Stimulated activated CD4-positive, alpha-beta T cell treated with anti-CD3 and anti-CD28 coated beads, TNF-alpha, amount 100 ng/mL, for 24 hours (primary cell): ENCODE results near the gene DUSP28.

ENCODE experiments used
- DNase-seq, 3 experiments: peaks; one replicate each; pipeline ENCODE4 v3.0.0-alpha.2; 2020; ENCODE audit warnings: low read depth in 3 of 3

DUSP28 gene

GRCh38 chr2:240572141-240573031 lies 12.2 kb downstream of the DUSP28 start:
- DNase-seq, result no peak

GRCh38 chr2:240573071-240573515 lies 12.9 kb downstream of the DUSP28 start:
- DNase-seq, result no peak

GRCh38 chr2:240573516-240574385 lies 13.6 kb downstream of the DUSP28 start:
- DNase-seq, result no peak

- no peak for DNase-seq
Observed at GRCh38 chr2:240574386-240575100, 14.4 kb downstream of the DUSP28 start.

- DNase-seq, result no peak
Observed at GRCh38 chr2:240575101-240575965, 15.2 kb downstream of the DUSP28 start.

- no peak for DNase-seq
Observed at GRCh38 chr2:240576036-240576435, 15.9 kb downstream of the DUSP28 start.

- no peak for DNase-seq
Observed at GRCh38 chr2:240576436-240577205, 16.5 kb downstream of the DUSP28 start.

GRCh38 chr2:240577281-240578109 lies 17.3 kb downstream of the DUSP28 start:
- DNase-seq, result no peak

GRCh38 chr2:240578110-240578450 lies 17.9 kb downstream of the DUSP28 start:
- DNase-seq, result no peak

- no peak for DNase-seq
Observed at GRCh38 chr2:240578488-240578887, 18.3 kb downstream of the DUSP28 start.

GRCh38 chr2:240579071-240579762 lies 19.1 kb downstream of the DUSP28 start:
- DNase-seq, result no peak

GRCh38 chr2:240579771-240580614 lies 19.8 kb downstream of the DUSP28 start:
- peak; percentile 60 to 76 (median 61) for DNase-seq

- no peak for DNase-seq
Observed at GRCh38 chr2:240581811-240582210, 21.7 kb downstream of the DUSP28 start.

- DNase-seq, result no peak
Observed at GRCh38 chr2:240582781-240583180, 22.6 kb downstream of the DUSP28 start.

- DNase-seq, result no peak
Observed at GRCh38 chr2:240583774-240584173, 23.6 kb downstream of the DUSP28 start.

- no peak for DNase-seq
Observed at GRCh38 chr2:240584486-240585031, 24.4 kb downstream of the DUSP28 start.

GRCh38 chr2:240585101-240585500 lies 24.9 kb downstream of the DUSP28 start:
- DNase-seq, result no peak
